Stimulated activated CD8-positive, alpha-beta memory T cell treated with anti-CD3 and anti-CD28 coated beads, Interleukin-7, amount 100 ng/mL, for 1 hour (primary cell): ENCODE results near the gene SLC12A7.
"Not testable (repeated sequence)": the region's sequence is repeated elsewhere in the genome, so short reads cannot be mapped to it uniquely, and the experiment has no call there.

Experiments
- DNase-seq, 2 donors: peaks; one replicate each; pipeline ENCODE4 v3.0.0-alpha.2; 2020; ENCODE audit warnings: low read depth in 2 of 2

SLC12A7 gene

GRCh38 chr5:1111727-1112289 is at the start of gene SLC12A7:
Gene SLC12A7, minus strand, starts transcription at chr5:1112063. Its CDS starts 72 bp downstream, at chr5:1111991.
- DNase-seq: peak; percentile 25 to 27

GRCh38 chr5:1161108-1161832 is 49.4 kb upstream of the SLC12A7 start:
- DNase-seq: no peak

- no peak for DNase-seq
Observed at GRCh38 chr5:1159774-1160406, 48.0 kb upstream of the SLC12A7 start.

GRCh38 chr5:1159341-1159675 is 47.4 kb upstream of the SLC12A7 start:
- no peak for DNase-seq

- DNase-seq: no peak
Observed at GRCh38 chr5:1158647-1159340, 46.9 kb upstream of the SLC12A7 start.

GRCh38 chr5:1157461-1157986 is 45.7 kb upstream of the SLC12A7 start:
- DNase-seq: not testable (repeated sequence)

GRCh38 chr5:1156754-1157460 is 45.0 kb upstream of the SLC12A7 start:
- no peak for DNase-seq

GRCh38 chr5:1156033-1156753 is 44.3 kb upstream of the SLC12A7 start:
- no peak for DNase-seq

GRCh38 chr5:1155191-1156032 is 43.5 kb upstream of the SLC12A7 start:
- DNase-seq: no peak

- no peak for DNase-seq
Observed at GRCh38 chr5:1153428-1153827, 41.6 kb upstream of the SLC12A7 start.

- no peak for DNase-seq
Observed at GRCh38 chr5:1152771-1153282, 41.0 kb upstream of the SLC12A7 start.

GRCh38 chr5:1152156-1152555 is 40.3 kb upstream of the SLC12A7 start:
- no peak for DNase-seq

GRCh38 chr5:1151316-1151715 is 39.5 kb upstream of the SLC12A7 start:
- no peak for DNase-seq

- DNase-seq: no peak
Observed at GRCh38 chr5:1150866-1151265, 39.0 kb upstream of the SLC12A7 start.

GRCh38 chr5:1144638-1145396 is 33.0 kb upstream of the SLC12A7 start:
- no peak for DNase-seq

- no peak for DNase-seq
Observed at GRCh38 chr5:1144089-1144488, 32.2 kb upstream of the SLC12A7 start.

GRCh38 chr5:1143670-1143951 is 31.7 kb upstream of the SLC12A7 start:
- DNase-seq: no peak

- no peak for DNase-seq
Observed at GRCh38 chr5:1142886-1143669, 31.2 kb upstream of the SLC12A7 start.

- DNase-seq: no peak
Observed at GRCh38 chr5:1141834-1142233, 30.0 kb upstream of the SLC12A7 start.
